Tibial nerve (tissue), 4 donors: ENCODE results near the gene SAMHD1. TPM values are rescaled to one million over a fixed set of nuclear protein-coding genes. Genes with fewer than 3 reads are reported as not detected.
"Not testable (repeated sequence)": the region's sequence is repeated elsewhere in the genome, so short reads cannot be mapped to it uniquely, and the experiment has no call there.

Experiments
- DNase-seq, 2 donors: peaks; one replicate each; pipeline ENCODE4 v3.0.0-alpha.2; 2019; ENCODE audit warnings: low spot score in 2 of 2
- H3K27ac ChIP-seq, 4 donors: fragments of 200-600 bp; sonication (generic) in 3 of 4; one replicate each; pipeline ENCODE4 v1.5.1; 2017 to 2019; ENCODE audit warnings: mild to moderate bottlenecking in 1 of 4
- H3K27me3 ChIP-seq, 2 donors: fragments of 200-600 bp; sonication (generic) in 1 of 2; one replicate each; pipeline versions ENCODE4 v1.5.1 to v1.6.0; 2017 to 2019
- H3K36me3 ChIP-seq, 3 donors: fragments of 200-600 bp; sonication (generic); one replicate each; pipeline ENCODE4 v1.5.1; 2018 to 2019
- H3K4me1 ChIP-seq, 4 donors: fragments of 200-600 bp; sonication (generic) in 3 of 4; one replicate each; pipeline ENCODE4 v1.5.1; 2017 to 2019
- H3K4me3 ChIP-seq, 4 donors: fragments of 200-600 bp; sonication (generic) in 3 of 4; one replicate each; pipeline ENCODE4 v1.5.1; 2017 to 2019; ENCODE audit warnings: mild to moderate bottlenecking in 1 of 4, moderate library complexity in 1 of 4
- H3K9me3 ChIP-seq, 4 donors: fragments of 200-600 bp; sonication (generic) in 3 of 4; one replicate each; pipeline ENCODE4 v1.5.1; 2017 to 2019
- EP300 ChIP-seq, 2 donors: sonication (generic); formaldehyde crosslinking; IDR thresholded peaks; one replicate each; pipeline ENCODE4 v1.6.1; 2017; ENCODE audit warnings: antibody characterized with exemption in 2 of 2, mild to moderate bottlenecking in 1 of 2
- POLR2A ChIP-seq, 2 donors: fragments of 450-650 bp; IDR thresholded peaks; one replicate each; pipeline ENCODE4 v1.6.1; 2017; ENCODE audit warnings: antibody characterized with exemption in 2 of 2, mild to moderate bottlenecking in 2 of 2, moderate library complexity in 2 of 2
- WGBS, 2 donors: methylation state at CpG; one replicate each; pipeline ENCODE4 v1.1.5; 2018; 5-methylcytosine and 5-hydroxymethylcytosine counted together
- total RNA-seq, 4 donors: library from RNA; depleted of rRNA; stranded (reverse); fragments of >200 nt; gene quantifications; one replicate each; pipeline ENCODE4 v1.1.0, GENCODE V29; 2016
- TF ChIP-seq, protein P1 (sequence below), 5 experiments: fragments of 200-600 bp in 3 of 5; fragments of 450-650 bp in 2 of 5; sonication (generic) in 3 of 5; IDR thresholded peaks; one replicate each; pipeline ENCODE4 v1.5.1; 2016 to 2019; ENCODE audit warnings: antibody characterized with exemption in 5 of 5, mild to moderate bottlenecking in 3 of 5, moderate library complexity in 2 of 5

SAMHD1 gene
- 100 to 1,000 TPM; 466 to 595 (median 566) TPM for total RNA-seq

DNA sequence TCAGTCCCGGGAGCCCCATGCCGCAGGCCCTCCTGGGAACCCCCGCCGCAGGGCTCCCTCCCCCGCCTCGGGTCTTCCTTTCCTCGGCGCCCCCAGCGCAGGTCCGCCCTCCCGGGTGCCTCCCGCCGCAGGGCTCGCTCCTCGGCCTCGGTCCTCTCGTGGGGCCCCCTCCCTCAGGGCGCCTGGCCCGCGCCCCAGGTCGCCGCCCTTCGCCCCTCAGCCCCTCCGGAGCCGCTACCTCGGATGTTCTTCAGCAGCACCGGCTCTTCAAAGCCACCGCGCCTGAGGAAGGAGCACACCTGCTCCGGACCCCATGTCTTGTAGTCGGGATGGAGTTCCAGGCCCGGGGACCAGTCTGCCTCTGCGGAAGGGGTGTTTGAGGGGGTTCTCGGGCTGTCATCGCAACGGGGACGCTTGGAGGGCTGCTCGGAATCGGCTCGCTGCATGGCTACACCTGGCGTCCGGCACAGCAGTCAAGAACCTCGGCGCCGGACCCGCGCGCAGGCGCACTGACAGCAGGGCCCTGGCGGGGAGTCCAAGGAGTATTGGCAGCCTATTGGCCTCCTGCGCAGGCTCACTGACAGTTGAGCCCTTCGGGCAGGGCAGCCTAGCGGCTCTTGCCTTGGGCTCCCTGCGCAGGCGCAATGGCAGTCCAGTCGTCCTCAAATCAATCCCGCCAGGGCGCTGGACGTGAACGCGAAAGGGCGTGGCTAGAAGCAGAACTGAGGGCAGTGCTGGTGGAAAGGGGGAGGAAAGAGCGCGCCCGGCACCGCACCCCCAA, at the start of gene SAMHD1:
SAMHD1 (minus strand) TSS at position 511 of the 781 bp plus-strand sequence; CDS start at position 446, 65 bp downstream.
- Histone ChIP-seq H3K9me3 (no peaks in the 10 kb centered on the region), H3K36me3 (peaks cover 0 to 12% (median 0%) of the 10 kb centered on the region in 3 donors), H3K4me1 (peaks cover 0 to 65% (median 39%) of the 10 kb centered on the region in 4 donors), H3K4me3 (peak within 1 kb of the TSS; percentile 71 to 98 (median 92)), H3K27ac (peak within 1 kb of the TSS; percentile 90 to 100 (median 98)), H3K27me3 (no peaks in the 10 kb centered on the region)
- DNase-seq: peak; percentile 95 to 96
- WGBS, 2 donors: 1% methylated on average over 37 to 40 of the region's 66 CpGs
- TF ChIP-seq POLR2A (IDR thresholded peaks at IDR 0.05) (peak; percentile 96 to 99), EP300 (IDR thresholded peaks at IDR 0.05) (peak; percentile 73 to 99)
- TF ChIP-seq, protein P1, sequence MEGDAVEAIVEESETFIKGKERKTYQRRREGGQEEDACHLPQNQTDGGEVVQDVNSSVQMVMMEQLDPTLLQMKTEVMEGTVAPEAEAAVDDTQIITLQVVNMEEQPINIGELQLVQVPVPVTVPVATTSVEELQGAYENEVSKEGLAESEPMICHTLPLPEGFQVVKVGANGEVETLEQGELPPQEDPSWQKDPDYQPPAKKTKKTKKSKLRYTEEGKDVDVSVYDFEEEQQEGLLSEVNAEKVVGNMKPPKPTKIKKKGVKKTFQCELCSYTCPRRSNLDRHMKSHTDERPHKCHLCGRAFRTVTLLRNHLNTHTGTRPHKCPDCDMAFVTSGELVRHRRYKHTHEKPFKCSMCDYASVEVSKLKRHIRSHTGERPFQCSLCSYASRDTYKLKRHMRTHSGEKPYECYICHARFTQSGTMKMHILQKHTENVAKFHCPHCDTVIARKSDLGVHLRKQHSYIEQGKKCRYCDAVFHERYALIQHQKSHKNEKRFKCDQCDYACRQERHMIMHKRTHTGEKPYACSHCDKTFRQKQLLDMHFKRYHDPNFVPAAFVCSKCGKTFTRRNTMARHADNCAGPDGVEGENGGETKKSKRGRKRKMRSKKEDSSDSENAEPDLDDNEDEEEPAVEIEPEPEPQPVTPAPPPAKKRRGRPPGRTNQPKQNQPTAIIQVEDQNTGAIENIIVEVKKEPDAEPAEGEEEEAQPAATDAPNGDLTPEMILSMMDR (IDR thresholded peaks at IDR 0.05): peak in 3 of 5 experiments; percentile 13 to 76 (median 74)

DNA sequence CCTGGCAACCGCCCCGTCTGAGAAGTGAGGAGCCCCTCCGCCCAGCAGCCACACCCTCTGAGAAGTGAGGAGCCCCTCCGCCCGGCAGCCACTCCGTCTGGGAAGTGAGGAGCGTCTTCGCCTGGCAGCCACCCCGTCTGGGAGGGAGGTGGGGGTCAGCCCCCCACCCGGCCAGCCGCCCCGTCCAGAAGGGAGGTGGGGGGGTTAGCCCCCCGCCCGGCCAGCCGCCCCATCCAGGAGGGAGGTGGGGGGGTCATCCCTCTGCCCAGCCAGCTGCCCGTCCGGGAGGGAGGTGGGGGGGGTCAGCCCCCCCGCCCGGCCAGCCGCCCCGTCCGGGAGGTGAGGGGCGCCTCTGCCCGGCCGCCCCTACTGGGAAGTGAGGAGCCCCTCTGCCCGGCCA, 48.7 kb upstream of the SAMHD1 start:
- not testable (repeated sequence) for DNase-seq, H3K9me3 ChIP-seq, H3K4me1 ChIP-seq, H3K4me3 ChIP-seq, H3K27ac ChIP-seq, H3K27me3 ChIP-seq
- WGBS, 2 donors: no CpG with 5 or more reads among the region's 26 CpGs
- H3K36me3 ChIP-seq: peaks cover 0 to 35% (median 0%) of the 10 kb centered on the region in 3 donors

DNA sequence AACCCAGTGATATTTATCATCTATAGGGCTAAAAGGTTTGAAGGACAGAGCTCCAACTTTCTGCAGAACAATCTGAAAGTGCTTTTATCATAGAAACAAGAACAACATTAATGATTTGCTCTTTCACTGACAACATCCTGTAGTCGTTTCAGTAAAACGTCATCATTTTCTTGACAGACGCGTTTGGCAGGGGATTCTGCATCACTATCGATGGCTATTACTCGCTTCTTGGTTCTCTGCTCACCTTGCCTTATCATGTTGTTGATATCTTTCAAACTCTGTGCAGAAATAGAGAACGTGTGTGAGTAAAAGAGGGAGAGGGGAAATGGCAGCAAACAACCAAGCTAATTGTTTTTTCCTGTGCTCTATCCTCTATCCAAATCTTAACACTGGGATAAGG, 47.1 kb upstream of the SAMHD1 start:
- Histone ChIP-seq H3K27ac (no peak overlapping the region), H3K36me3 (peaks cover 0 to 50% (median 0%) of the 10 kb centered on the region in 3 donors), H3K4me1 (no peaks in the 10 kb centered on the region), H3K4me3 (no peak overlapping the region), H3K9me3 (no peaks in the 10 kb centered on the region), H3K27me3 (no peaks in the 10 kb centered on the region)
- 87 to 90% methylated on average over 7 of the region's 7 CpGs for WGBS, 2 donors
- DNase-seq: no peak
- TF ChIP-seq EP300 (IDR thresholded peaks at IDR 0.05) (no peak), POLR2A (IDR thresholded peaks at IDR 0.05) (no peak)
- TF ChIP-seq, protein P1 (IDR thresholded peaks at IDR 0.05): no peak

DNA sequence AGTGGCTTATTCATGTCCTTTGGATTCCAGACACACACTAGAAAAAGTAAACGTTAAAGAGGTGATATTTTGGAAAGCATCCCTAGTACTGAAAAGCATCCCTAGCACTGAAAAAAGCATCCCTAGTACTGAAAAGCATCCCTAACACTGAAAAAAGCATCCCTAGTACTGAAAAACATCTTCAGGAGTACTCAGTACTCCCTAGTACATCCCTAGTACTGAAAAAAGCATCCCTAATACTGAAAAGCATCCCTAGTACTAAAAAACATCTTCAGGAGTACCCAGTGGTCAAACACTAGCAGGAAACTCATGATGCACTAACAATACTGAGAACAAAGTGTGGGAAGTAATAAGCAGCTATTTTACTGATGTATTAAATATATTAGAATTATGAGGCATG, 45.6 kb upstream of the SAMHD1 start:
- Histone ChIP-seq H3K27me3 (no peaks in the 10 kb centered on the region), H3K9me3 (peaks cover 0 to 13% (median 0%) of the 10 kb centered on the region in 4 donors), H3K4me3 (no peak overlapping the region), H3K36me3 (peaks cover 0 to 37% (median 0%) of the 10 kb centered on the region in 3 donors), H3K27ac (no peak overlapping the region), H3K4me1 (no peaks in the 10 kb centered on the region)
- TF ChIP-seq, protein P1 (IDR thresholded peaks at IDR 0.05): no peak
- no peak for TF ChIP-seq POLR2A (IDR thresholded peaks at IDR 0.05)
- TF ChIP-seq EP300 (IDR thresholded peaks at IDR 0.05): no peak
- WGBS, 2 donors: 65 to 76% methylated on average over 1 of the region's 1 CpG
- no peak for DNase-seq

DNA sequence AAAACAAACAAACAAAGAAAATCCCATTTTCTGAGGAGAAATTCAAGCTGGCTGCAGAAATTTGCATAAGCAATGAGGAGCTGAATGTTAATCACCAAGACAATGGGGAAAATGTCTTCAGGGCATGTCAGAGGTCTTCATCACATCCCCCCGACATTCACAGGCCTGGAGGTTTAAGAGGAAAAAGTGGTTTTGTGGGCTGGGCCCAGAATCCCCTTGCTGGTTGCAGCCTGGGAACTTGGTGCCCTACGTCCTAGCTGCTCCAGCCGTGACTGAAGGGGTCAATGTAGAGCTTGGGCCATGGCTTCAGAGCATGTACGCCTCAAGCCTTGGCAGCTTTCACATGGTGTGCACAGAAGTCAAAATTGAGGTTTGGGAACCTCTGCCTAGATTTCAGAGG, 42.7 kb upstream of the SAMHD1 start:
- not testable (repeated sequence) for H3K4me3 ChIP-seq, DNase-seq, H3K27ac ChIP-seq, H3K27me3 ChIP-seq, H3K4me1 ChIP-seq
- Histone ChIP-seq H3K36me3 (peaks cover 0 to 36% (median 0%) of the 10 kb centered on the region in 3 donors), H3K9me3 (peaks cover 0 to 13% (median 0%) of the 10 kb centered on the region in 4 donors)
- WGBS, 2 donors: 90 to 100% methylated on average over 4 of the region's 4 CpGs

DNA sequence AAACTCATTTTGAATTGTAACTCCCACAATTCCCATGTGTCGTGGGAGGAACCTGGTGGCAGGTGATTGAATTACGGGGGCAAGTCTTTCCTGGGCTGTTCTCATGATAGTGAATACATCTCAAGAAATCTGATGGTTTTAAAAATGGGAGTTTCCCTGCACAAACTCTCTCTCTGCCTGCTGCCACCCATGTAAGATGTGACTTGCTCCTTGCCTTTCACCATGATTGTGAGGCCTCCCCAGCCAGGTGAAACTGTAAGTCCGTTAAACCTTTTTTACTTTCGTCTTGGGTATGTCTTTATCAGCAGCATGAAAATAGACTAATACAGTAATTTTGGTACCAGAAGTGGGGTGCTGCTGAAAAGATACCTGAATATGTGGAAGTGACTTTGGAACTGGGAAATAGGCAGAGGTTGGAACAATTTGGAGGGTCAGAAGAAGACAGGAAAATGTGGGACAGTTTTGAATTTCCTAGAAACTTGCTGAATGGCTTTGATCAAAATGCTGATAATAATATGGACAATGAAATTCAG, 41.4 kb upstream of the SAMHD1 start:
- WGBS, 2 donors: 96 to 97% methylated on average over 4 of the region's 4 CpGs
- peaks cover 0 to 8% (median 0%) of the 10 kb centered on the region in 4 donors for H3K4me1 ChIP-seq
- peaks cover 0 to 13% (median 0%) of the 10 kb centered on the region in 4 donors for H3K9me3 ChIP-seq
- TF ChIP-seq EP300 (IDR thresholded peaks at IDR 0.05) (no peak), POLR2A (IDR thresholded peaks at IDR 0.05) (no peak)
- TF ChIP-seq, protein P1 (IDR thresholded peaks at IDR 0.05): no peak
- H3K4me3 ChIP-seq: no peak overlapping the region
- no peaks in the 10 kb centered on the region for H3K27me3 ChIP-seq
- H3K36me3 ChIP-seq: peaks cover 0 to 23% (median 0%) of the 10 kb centered on the region in 3 donors
- no peak for DNase-seq
- H3K27ac ChIP-seq: no peak overlapping the region
